ACHN (cell line): ENCODE data around the gene ZNF692.
"Not testable (repeated sequence)": the region's sequence is repeated elsewhere in the genome, so short reads cannot be mapped to it uniquely, and the experiment has no call there.

Source experiments
- DNase-seq: peaks from one replicate; pipeline ENCODE4 v3.0.0-alpha.2; 2015
- in situ Hi-C: cut with HindIII; loops from 2 replicates; pipeline ENCODE4 v1.10.0; 2017; ENCODE audit warnings: low sequenced_read_pairs, low pct_ligation_motif_present, low pct_unique_long_range_greater_than_20kb

The ZNF692 gene

GRCh38 chr1:248837045-248837780 is 21.7 kb downstream of the ZNF692 start:
- in situ Hi-C loops: no loop called here
- DNase-seq: peak; percentile 18

- in situ Hi-C loops: no loop called here
Measured at GRCh38 chr1:248834343-248834940, 24.4 kb downstream of the ZNF692 start.

GRCh38 chr1:248831842-248832241 is 27.0 kb downstream of the ZNF692 start:
- no peak for DNase-seq
- in situ Hi-C loops: no loop called here

More at GRCh38 chr1:248834343-248834940, 24.4 kb downstream of the ZNF692 start:
- DNase-seq: no peak

- DNase-seq, in situ Hi-C loops: not testable (repeated sequence)
Measured at GRCh38 chr1:248830718-248831017, 28.2 kb downstream of the ZNF692 start.

GRCh38 chr1:248828845-248829244 is 30.0 kb downstream of the ZNF692 start:
- in situ Hi-C loops: no loop called here

GRCh38 chr1:248825909-248826760 is 32.8 kb downstream of the ZNF692 start, which contains the start of gene SH3BP5L:
TSS of gene SH3BP5L (minus strand) at chr1:248825915. CDS start at chr1:248824935, 980 bp downstream.
- peak; percentile 97 for DNase-seq
- in situ Hi-C loops: no loop called here

More at GRCh38 chr1:248828845-248829244, 30.0 kb downstream of the ZNF692 start:
- no peak for DNase-seq

- DNase-seq: no peak
- in situ Hi-C loops: no loop called here
Measured at GRCh38 chr1:248825573-248825908, 33.3 kb downstream of the ZNF692 start.

- no peak for DNase-seq
- in situ Hi-C loops: no loop called here
Measured at GRCh38 chr1:248825136-248825535, 33.7 kb downstream of the ZNF692 start.

- DNase-seq: no peak
- in situ Hi-C loops: no loop called here
Measured at GRCh38 chr1:248824701-248825100, 34.2 kb downstream of the ZNF692 start.

- DNase-seq: no peak
- in situ Hi-C loops: no loop called here
Measured at GRCh38 chr1:248824301-248824700, 34.6 kb downstream of the ZNF692 start.

GRCh38 chr1:248823517-248824001 is 35.3 kb downstream of the ZNF692 start:
- in situ Hi-C loops: no loop called here
- peak; percentile 35 for DNase-seq

GRCh38 chr1:248822148-248823032 is 36.5 kb downstream of the ZNF692 start:
- no peak for DNase-seq
- in situ Hi-C loops: no loop called here

GRCh38 chr1:248821641-248822040 is 37.2 kb downstream of the ZNF692 start:
- no peak for DNase-seq
- in situ Hi-C loops: no loop called here

GRCh38 chr1:248821101-248821500 is 37.8 kb downstream of the ZNF692 start:
- peak; percentile 93 for DNase-seq
- in situ Hi-C loops: no loop called here

- DNase-seq: no peak
Measured at GRCh38 chr1:248820041-248820585, 38.8 kb downstream of the ZNF692 start.

GRCh38 chr1:248818505-248819374 is 40.1 kb downstream of the ZNF692 start:
- no peak for DNase-seq
- in situ Hi-C loops: no loop called here

More at GRCh38 chr1:248820041-248820585, 38.8 kb downstream of the ZNF692 start:
- in situ Hi-C loops: no loop called here

GRCh38 chr1:248817065-248817464 is 41.8 kb downstream of the ZNF692 start:
- DNase-seq: no peak
- in situ Hi-C loops: no loop called here
